ENCODE measurements around the gene SMIM29.

SMIM29 gene

GRCh38 chr6:34243131-34243771 is 5.6 kb downstream of the SMIM29 start:
- no peak for DNase-seq
- in situ Hi-C loops (cut with MboI; ENCODE audit: low pct_unique_long_range_greater_than_20kb, low sequenced_read_pairs) = loop anchor here (25.0 kb wide), 1 partner anchor 169 kb away; no protein-coding TSS in a partner anchor

DNA sequence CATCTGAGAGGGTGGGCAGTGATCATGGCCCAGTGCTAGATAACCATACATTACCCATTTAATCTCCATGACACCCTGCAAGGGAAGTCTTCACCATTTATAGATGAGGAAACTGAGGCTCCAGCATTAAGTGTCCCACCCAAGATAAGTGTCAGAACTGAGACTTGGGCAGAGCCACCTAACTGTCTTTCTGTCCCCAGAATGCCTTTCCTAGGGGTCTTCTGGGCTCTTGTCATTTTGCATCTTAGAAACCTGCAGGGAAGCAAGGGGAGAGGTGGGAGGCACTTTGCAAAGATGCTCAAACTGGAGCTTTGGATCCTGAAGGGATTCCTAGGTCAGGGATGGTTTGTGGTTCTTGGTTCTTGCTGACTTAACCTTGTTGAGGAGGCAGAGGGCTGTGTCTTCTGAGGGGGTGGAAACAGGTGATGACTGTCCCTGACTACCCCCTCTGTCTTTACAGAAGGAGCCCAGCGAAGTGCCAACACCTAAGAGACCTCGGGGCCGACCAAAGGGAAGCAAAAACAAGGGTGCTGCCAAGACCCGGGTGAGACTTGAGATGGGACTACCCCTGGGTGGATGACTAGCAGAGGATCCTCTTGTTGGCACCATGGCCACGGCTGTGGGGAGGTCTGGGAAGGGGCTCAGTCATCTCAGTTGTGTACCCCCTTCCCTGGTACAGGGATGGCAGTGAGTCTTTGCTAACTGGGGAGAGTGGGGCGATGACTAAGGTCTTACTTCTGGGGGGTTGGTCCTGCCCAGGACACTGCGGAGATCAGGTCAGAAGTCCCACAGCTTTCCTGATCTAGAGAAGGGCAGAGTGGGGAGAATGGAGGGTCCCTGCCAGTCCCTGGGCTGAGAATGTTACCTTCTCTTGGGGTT is 6.3 kb downstream of the SMIM29 start:
- DNase-seq = no peak
- in situ Hi-C loops (cut with MboI; ENCODE audit: low pct_unique_long_range_greater_than_20kb, low sequenced_read_pairs) = loop anchor here (25.0 kb wide), 1 partner anchor 170 kb away; no protein-coding TSS in a partner anchor

- no peak for DNase-seq
- in situ Hi-C loops (cut with MboI; ENCODE audit: low pct_unique_long_range_greater_than_20kb, low sequenced_read_pairs) = loop anchor here (25.0 kb wide), 1 partner anchor 171 kb away; no protein-coding TSS in a partner anchor
Observed at GRCh38 chr6:34241351-34242215, 7.2 kb downstream of the SMIM29 start.

DNA sequence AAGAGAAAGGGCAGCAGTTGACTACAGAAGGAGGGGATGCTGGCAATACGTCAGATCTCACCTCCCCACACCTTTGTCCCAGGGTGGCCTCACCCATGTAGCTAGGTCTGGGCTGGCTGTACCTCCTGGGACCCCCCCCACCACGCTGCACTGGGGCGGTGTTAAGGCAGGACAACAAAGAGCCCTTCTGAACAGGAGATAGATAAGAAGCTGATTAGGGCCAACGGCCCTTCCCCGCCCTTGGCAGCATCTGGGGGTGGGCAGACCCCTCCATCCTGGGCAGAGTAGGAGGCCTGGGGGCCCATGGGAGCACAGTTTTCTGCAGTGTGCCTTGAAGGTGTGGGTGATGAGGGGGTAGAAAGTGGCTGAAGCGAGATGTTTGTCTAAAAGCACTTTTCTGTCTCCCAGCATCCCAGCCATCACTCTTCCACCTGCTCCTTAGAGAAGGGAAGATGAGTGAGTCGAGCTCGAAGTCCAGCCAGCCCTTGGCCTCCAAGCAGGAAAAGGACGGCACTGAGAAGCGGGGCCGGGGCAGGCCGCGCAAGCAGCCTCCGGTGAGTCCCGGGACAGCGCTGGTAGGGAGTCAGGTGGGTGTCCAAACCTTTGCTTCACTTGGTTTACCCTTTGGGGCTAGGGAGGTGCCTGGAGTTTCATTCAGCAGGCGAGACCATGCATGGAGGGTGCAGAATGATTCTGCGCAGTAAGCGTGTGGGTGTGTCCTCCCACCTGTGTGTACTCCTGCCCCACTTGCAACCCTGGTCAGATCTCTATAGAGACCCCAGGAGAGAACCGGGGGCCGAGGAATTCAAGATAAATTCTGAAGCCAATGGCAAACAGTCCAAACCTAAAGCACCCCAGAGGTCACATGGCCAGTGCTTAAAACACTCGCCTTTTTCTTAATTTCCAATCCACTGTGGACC is 8.2 kb downstream of the SMIM29 start:
- in situ Hi-C loops (cut with MboI; ENCODE audit: low pct_unique_long_range_greater_than_20kb, low sequenced_read_pairs) = loop anchor here (25.0 kb wide), 1 partner anchor 172 kb away; no protein-coding TSS in a partner anchor
- DNase-seq = no peak

GRCh38 chr6:34239893-34240292 is 8.9 kb downstream of the SMIM29 start:
- in situ Hi-C loops (cut with MboI; ENCODE audit: low pct_unique_long_range_greater_than_20kb, low sequenced_read_pairs) = loop anchor here (25.0 kb wide), 1 partner anchor 172 kb away; no protein-coding TSS in a partner anchor
- no peak for DNase-seq

DNA sequence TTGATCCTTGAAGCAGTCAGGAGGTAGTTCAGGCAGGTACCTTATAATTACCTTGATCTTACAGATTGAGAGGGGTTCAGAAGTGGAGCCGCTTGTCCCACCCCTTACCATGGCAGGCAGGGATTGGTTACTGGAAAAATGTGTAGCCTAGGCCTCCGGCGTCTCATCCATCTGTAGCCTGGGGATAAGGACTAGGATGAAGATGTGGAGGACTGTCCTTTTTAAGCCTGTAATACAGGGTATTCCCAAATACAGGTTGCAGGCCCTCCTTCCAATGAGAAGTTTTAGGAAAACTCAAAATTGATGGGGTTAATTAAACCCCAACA is 9.3 kb downstream of the SMIM29 start:
- in situ Hi-C loops (cut with MboI; ENCODE audit: low pct_unique_long_range_greater_than_20kb, low sequenced_read_pairs) = loop anchor here (25.0 kb wide), 1 partner anchor 173 kb away; no protein-coding TSS in a partner anchor

GRCh38 chr6:34238585-34239499 is 10.0 kb downstream of the SMIM29 start:
- in situ Hi-C loops (cut with MboI; ENCODE audit: low pct_unique_long_range_greater_than_20kb, low sequenced_read_pairs) = loop anchor here (25.0 kb wide), 1 partner anchor 173 kb away; no protein-coding TSS in a partner anchor
- no peak for DNase-seq

More for the DNA sequence above, 9.3 kb downstream of the SMIM29 start:
- no peak for DNase-seq

DNA sequence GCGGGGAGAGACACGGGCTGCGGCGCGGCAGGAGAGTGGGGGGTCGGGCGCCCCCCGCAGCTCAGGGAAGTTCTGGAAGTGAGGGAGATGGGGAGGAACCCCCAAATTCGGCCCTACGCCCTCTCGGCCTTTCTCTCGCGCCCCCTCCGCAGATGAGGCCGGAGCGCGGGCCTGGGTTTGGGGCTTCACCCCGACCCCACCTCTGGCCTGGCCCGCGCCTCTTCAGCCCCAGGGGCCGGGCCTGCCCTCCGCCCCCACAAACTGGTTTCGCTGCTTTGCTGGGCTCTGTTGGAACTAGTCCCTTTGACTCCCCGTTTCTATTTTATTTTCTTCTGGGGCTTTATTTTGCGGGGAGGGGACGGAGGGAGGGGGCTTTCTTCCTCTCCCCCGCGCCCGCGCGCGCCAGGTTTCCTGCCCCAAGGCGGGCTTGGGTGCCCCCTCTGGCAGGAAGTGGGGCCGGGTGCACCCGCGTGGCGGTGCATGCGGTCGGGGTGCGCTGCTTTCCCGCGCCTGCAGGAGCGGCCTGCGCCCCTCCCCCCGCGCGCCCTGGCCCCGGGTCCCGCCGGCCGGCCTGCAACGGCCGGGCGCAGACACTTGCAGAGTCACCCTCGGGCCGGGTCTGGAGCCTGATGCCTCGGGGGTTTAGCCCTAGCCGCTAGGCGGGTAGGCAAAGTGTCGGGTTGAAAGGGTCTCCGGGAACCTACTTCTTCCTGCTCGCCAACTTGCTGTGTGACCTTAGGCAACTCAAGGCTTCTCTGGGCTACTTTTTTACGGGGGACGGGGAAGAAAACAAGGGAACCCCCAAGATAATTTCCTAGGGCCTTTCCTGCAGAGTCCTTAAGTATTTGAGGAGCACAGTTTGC is 10.9 kb downstream of the SMIM29 start:
- DNase-seq = peak; percentile 74
- in situ Hi-C loops (cut with MboI; ENCODE audit: low pct_unique_long_range_greater_than_20kb, low sequenced_read_pairs) = loop anchor here (25.0 kb wide), 1 partner anchor 174 kb away; no protein-coding TSS in a partner anchor

- in situ Hi-C loops (cut with MboI; ENCODE audit: low pct_unique_long_range_greater_than_20kb, low sequenced_read_pairs) = loop anchor here (25.0 kb wide), 1 partner anchor 175 kb away; no protein-coding TSS in a partner anchor
- no peak for DNase-seq
Observed at GRCh38 chr6:34237316-34237721, 11.5 kb downstream of the SMIM29 start.

GRCh38 chr6:34236443-34237315 is 12.1 kb downstream of the SMIM29 start, which contains the start of gene HMGA1:
Gene HMGA1, plus strand, starts transcription at chr6:34236873. Its CDS starts 3,908 bp downstream, at chr6:34240781.
- in situ Hi-C loops (cut with MboI; ENCODE audit: low pct_unique_long_range_greater_than_20kb, low sequenced_read_pairs) = loop anchor here (25.0 kb wide), 1 partner anchor 176 kb away; no protein-coding TSS in a partner anchor
- DNase-seq = peak; percentile 88

DNA sequence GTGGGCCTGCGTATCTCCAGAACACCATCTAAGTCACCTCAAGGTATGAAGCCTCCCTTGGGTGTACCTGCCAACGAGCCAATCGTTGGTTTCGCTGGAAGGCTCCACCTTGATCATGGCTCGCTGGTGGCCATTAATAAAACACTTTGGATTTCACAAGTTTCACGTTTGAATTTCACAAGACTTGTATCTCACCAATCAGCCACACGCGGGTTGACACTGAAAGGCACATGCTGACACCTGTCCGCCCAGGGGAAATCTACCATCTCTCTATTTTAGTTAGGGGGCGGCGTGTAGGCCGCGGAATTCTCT is 12.7 kb downstream of the SMIM29 start:
- DNase-seq = no peak
- in situ Hi-C loops (cut with MboI; ENCODE audit: low pct_unique_long_range_greater_than_20kb, low sequenced_read_pairs) = loop anchor here (25.0 kb wide), 1 partner anchor 176 kb away; no protein-coding TSS in a partner anchor

- in situ Hi-C loops (cut with MboI; ENCODE audit: low pct_unique_long_range_greater_than_20kb, low sequenced_read_pairs) = loop anchor here (25.0 kb wide), 1 partner anchor 177 kb away; no protein-coding TSS in a partner anchor
Observed at GRCh38 chr6:34235307-34236130, 13.3 kb downstream of the SMIM29 start.

DNA sequence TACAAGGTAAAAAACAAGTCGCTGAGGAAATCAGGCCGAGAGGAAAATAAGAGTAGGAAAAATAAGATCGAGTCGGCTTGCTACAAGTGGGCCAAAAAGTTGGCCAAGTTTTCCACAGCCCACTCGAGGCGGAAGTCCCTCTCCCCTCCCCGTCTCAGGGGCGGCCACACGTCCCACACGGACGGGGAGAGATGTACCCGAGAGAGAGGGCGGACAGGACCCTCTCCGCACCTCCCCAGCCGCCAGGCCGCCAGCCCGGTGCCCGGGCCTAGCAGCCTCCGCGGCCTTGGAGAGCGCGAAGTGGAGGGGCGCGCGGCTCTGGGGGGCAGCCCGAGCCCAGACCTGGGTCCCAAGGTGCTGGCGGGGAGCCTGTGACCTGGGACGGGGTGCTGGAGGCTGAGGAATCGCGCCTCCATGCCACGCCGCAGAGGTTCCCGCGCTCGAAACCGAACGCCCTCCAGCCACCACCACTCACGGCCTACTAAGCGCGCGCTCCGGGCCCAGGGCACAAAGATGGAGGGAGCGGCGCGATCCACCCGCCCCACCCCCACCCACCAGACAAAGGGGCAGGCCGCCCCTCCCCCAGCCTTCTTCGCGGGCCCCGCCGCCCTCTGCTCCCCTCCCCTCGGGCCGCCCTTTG is 14.0 kb downstream of the SMIM29 start:
- DNase-seq = no peak
- in situ Hi-C loops (cut with MboI; ENCODE audit: low pct_unique_long_range_greater_than_20kb, low sequenced_read_pairs) = loop anchor here (25.0 kb wide), 1 partner anchor 178 kb away; no protein-coding TSS in a partner anchor

More at GRCh38 chr6:34235307-34236130, 13.3 kb downstream of the SMIM29 start:
- no peak for DNase-seq

- no peak for DNase-seq
- in situ Hi-C loops (cut with MboI; ENCODE audit: low pct_unique_long_range_greater_than_20kb, low sequenced_read_pairs) = loop anchor here (25.0 kb wide), 1 partner anchor 178 kb away; no protein-coding TSS in a partner anchor
Observed at GRCh38 chr6:34233867-34234266, 14.9 kb downstream of the SMIM29 start.
